DMS153 treated with DMSO at 0.1 percent for 48 hours (cell line): Measurements from ENCODE around the gene PHF21A.
A peak's percentile ranks its signal among the peaks of the same experiment; 100 is the strongest.
"Not testable (repeated sequence)": the region's sequence is repeated elsewhere in the genome, so short reads cannot be mapped to it uniquely, and the experiment has no call there.

Experiments used
- DNase-seq: peaks from one replicate; lab custom pipeline; 2025; ENCODE audit not compliant: unreplicated experiment; lab: John Stamatoyannopoulos, UW

The PHF21A gene

GRCh38 chr11:45906096-45906682, 215.1 kb downstream of the PHF21A start:
- DNase-seq = no peak

GRCh38 chr11:45905576-45905975, 215.7 kb downstream of the PHF21A start:
- DNase-seq = not testable (repeated sequence)

- DNase-seq = no peak
Observed at GRCh38 chr11:45905095-45905494, 216.2 kb downstream of the PHF21A start.

DNA sequence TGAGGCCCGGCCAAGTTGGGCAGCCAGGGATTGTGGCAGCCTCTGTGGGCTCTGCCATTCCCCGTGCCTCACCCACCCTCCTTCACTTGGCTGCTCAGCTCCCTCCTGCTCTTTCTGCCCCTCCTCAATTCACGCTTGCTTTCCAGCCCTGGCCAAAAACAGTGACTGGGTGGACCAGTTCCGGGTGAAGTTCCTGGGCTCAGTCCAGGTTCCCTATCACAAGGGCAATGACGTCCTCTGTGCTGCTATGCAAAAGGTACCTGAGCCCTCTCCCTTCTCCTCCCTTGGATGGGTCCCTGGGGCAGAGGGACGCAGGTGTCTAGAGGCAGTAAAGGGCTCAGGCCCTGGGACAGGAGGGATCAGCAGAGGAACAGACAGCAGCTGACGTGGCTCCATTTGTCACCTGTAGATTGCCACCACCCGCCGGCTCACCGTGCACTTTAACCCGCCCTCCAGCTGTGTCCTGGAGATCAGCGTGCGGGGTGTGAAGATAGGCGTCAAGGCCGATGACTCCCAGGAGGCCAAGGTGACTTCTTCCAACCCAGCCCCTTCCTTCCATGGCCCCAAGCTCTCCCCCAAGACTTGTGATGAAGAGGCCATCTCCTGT, 216.8 kb downstream of the PHF21A start:
- DNase-seq = no peak

GRCh38 chr11:45902452-45903380, 218.5 kb downstream of the PHF21A start:
- no peak for DNase-seq

DNA sequence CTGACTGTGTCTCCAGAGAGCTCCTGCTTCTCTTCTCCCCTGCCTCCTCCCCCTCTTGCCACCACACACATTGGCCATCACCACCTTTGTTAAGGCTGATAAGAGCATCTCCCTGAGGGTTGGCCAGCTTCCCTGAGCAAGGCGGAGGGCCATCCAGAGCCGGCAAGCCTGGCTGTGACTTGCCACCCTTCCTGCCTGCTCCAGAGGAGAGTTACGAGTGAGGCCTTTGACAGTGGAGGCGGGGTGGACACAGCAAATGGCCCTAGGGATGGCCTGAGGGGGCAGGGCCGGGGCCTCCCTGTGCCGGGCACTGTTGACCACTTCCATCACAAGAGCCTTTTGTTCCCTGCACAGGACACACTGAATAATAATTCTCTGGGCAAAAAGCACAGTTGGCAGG, 219.6 kb downstream of the PHF21A start:
- no peak for DNase-seq

- no peak for DNase-seq
Observed at GRCh38 chr11:45900916-45901617, 220.2 kb downstream of the PHF21A start.

- not testable (repeated sequence) for DNase-seq
Observed at GRCh38 chr11:45900175-45900800, 221.0 kb downstream of the PHF21A start.

GRCh38 chr11:45899448-45900174, 221.6 kb downstream of the PHF21A start:
- DNase-seq = peak; percentile 80

GRCh38 chr11:45899086-45899447, 222.2 kb downstream of the PHF21A start:
- DNase-seq = no peak

DNA sequence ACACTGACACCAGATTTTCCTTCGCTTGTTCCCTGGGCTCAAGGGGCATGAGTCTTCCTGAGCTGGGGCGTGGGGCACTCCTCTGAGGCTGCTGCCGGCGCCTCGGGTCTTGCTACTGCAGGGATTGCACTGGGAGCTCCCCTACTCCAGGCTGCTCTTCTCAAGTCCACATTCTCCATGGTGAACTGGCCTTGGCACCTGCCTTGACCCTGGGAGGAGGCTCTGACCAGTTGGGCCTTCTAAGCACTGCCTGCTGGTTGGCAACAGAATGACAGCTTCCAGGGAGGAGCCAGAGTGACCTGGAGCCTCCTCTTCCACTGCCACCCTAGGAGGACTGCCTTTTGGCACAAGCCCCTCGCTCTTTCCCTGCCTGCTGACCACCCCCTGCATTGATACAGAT, 223.7 kb downstream of the PHF21A start:
- DNase-seq = no peak

GRCh38 chr11:45896422-45896984, 224.8 kb downstream of the PHF21A start:
- DNase-seq = peak; percentile 86

DNA sequence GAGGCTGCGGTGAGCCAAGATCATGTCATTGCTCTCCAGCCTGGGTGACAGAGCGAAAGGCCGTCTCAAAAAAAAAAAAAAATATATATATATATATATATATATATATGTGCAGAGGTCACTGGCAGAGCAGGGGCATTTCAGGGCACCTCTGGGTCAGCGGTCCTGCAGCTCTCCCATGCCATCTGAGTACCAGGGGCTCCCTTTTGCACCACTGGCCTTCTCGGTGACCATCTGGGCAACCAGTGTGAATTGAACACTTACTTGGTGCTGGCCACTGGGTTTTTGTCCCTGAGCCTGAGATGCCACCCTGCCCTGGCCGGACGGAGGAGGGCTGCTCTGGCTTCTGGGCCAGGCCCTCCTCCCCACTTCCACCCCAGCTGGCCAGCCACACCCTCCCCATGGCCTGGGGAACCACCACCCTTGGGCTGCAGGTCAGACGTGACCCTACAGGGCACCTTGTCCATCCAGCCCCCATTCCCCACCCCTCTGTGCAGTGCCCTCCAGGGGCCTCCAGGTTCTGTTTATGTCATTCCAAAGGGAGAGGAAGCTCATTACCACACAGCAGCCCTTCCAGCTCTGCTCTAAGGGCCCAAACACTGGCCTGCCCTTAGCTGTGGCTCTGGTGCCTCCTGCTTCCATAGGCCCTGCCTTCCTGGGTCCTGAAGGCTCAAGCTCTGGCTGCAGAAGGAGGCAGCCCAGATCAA, 225.5 kb downstream of the PHF21A start:
- DNase-seq = no peak

DNA sequence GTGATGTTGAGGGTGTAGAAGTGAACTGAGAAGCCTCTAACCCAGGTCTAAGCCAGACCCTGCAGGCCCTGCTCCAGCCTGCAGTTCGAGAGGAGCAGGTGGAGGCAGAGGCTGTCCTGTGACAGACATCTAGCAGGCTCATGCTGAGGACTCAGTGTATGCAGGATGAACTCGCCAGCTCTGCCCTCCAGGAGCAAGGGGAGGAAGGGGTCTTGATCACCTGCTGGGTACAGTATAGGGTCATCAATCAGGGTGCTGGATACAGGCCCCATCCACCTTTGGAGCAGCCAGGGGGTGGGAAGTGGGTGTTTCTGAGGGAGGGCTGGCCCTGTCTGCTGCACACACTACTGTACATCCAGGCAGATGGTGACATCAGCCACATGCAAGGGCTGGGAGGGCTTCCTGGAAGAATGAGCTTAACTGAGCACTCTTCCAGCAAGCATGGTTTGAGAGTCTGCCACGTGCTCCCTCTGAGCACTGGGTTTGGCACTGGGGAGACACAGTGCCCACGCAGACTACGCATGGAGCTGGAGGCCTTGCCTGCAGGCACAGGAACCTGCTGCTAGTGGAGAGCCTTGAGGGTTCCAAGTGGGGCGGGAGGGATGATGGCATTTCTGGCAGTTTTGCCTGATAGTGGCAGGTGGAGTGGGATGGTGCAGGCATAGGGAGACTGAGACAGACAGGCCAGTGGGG, 226.6 kb downstream of the PHF21A start:
- DNase-seq = no peak

DNA sequence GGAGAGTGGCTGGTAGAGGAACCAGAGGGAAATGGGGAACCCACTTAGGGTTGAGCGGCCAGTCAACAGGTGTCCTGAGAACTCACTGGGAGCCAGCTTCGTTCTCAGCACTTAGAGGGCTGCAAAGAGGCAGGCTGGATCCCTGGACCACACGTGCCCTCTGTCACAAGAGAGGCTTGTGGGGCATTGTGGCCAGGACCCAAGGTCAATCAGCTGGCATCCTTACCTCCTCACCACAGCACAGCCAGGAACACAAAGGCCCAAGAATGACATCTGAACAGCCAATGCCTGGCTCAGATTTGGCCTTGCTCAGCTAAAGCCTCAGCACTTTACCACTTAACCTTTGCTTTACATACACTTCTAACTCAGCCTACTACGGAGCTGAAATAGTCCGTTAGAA, 228.4 kb downstream of the PHF21A start:
- no peak for DNase-seq

DNA sequence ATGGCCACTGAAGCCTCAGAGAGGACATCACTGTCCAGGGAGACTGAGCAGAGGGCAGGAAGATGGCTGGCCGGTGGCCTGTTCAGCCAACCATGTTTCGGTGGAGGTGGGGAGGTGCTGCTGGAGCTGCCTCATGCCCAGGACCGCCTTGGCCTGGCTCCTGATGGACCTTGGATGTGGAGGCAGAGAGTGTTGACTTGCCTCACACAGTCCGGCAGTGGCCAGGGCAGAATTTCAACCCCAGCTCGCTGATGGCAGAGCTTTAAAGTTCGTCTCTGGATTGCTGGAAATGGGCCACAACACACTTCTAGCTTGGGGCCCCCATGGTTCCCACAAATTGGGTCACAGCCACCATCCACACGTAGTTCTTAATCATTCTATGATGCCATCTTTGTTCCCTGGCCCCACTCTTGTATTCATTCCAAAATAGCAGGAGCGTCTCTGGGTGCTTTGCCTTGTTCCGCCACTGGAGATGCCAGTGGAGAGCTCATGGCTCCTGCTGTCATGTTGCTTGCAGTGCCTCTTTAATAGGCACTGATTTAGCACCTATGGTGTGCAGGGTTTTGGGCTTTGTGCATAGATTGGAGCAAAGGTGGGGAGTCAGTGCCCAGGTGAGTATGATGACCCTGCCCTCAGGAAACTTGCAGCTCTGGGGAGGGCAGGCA, 230.2 kb downstream of the PHF21A start:
- no peak for DNase-seq

DNA sequence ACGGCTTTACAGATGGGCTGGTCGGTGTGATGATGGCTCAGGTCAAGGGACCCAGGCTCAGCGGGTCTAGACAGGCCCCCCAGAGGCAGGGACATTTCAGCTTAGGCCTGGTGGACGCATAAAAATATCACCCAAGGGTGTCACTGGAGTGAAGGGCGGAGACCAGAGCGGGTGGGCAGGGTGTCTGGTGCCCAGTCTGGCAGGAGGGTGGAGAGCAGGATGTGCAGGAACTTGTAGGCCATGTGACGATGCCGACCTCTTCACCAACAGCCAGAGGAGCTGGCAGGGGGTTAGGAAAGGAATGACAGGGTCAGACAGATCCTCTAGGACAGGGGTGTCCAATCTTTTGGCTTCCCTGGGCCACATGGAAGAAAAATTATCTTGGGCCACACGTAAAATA, 231.3 kb downstream of the PHF21A start:
- no peak for DNase-seq

- DNase-seq = no peak
Observed at GRCh38 chr11:45889555-45889954, 231.7 kb downstream of the PHF21A start.
